ENCODE data around the gene SP140. TPM values are rescaled to one million over a fixed set of nuclear protein-coding genes. Genes with fewer than 3 reads are reported as not detected.
A peak's percentile ranks its signal among the peaks of the same experiment; 100 is the strongest.

Gene SP140
- total RNA-seq, 4 donors from 2014 or later, result 1.3 to 2.4 (median 1.4) TPM; not detected in 1

- WGBS, 2 donors, result 83 to 90% methylated on average over 1 of the region's 1 CpG
- TF ChIP-seq CTCF (IDR thresholded peaks at IDR 0.05) (no peak), POLR2A (IDR thresholded peaks at IDR 0.05) (no peak)
- intact Hi-C loops (cut with DNase I; ENCODE audit: low total_unique reads), result no loop called here
- no peak overlapping the region for H3K4me3 ChIP-seq (ENCODE audit: low read depth, poor library complexity, severe bottlenecking)
- no peak for DNase-seq (ENCODE audit: low spot score in 2 of 2)
Measured at GRCh38 chr2:230209422-230210051, 16.0 kb upstream of the SP140 start.

GRCh38 chr2:230216489-230216888 lies 9.0 kb upstream of the SP140 start:
- WGBS, 2 donors, result 82 to 100% methylated on average over 1 of the region's 1 CpG
- TF ChIP-seq POLR2A (IDR thresholded peaks at IDR 0.05) (no peak), CTCF (IDR thresholded peaks at IDR 0.05) (no peak)
- no peak for DNase-seq (ENCODE audit: low spot score in 2 of 2)
- H3K4me3 ChIP-seq (ENCODE audit: low read depth, poor library complexity, severe bottlenecking), result no peak overlapping the region
- intact Hi-C loops (cut with DNase I; ENCODE audit: low total_unique reads), result no loop called here

GRCh38 chr2:230217424-230217823 lies 8.1 kb upstream of the SP140 start:
- intact Hi-C loops (cut with DNase I; ENCODE audit: low total_unique reads), result no loop called here
- WGBS, 2 donors, result 70 to 77% methylated on average over 3 of the region's 3 CpGs
- no peak for DNase-seq (ENCODE audit: low spot score in 2 of 2)
- H3K4me3 ChIP-seq (ENCODE audit: low read depth, poor library complexity, severe bottlenecking), result no peak overlapping the region
- no peak for TF ChIP-seq POLR2A (IDR thresholded peaks at IDR 0.05)
- TF ChIP-seq CTCF (IDR thresholded peaks at IDR 0.05), result no peak

GRCh38 chr2:230218421-230218820 lies 7.1 kb upstream of the SP140 start:
- TF ChIP-seq CTCF (IDR thresholded peaks at IDR 0.05) (no peak), POLR2A (IDR thresholded peaks at IDR 0.05) (no peak)
- DNase-seq (ENCODE audit: low spot score in 2 of 2), result no peak
- intact Hi-C loops (cut with DNase I; ENCODE audit: low total_unique reads), result no loop called here
- no peak overlapping the region for H3K4me3 ChIP-seq (ENCODE audit: low read depth, poor library complexity, severe bottlenecking)
- WGBS, 2 donors, result 39 to 45% methylated on average over 2 of the region's 2 CpGs

GRCh38 chr2:230219419-230220331 lies 5.9 kb upstream of the SP140 start, which contains the start of gene SP110:
TSS of gene SP110 (minus strand) at chr2:230219984. CDS start at chr2:230216927, 3,057 bp downstream.
- intact Hi-C loops (cut with DNase I; ENCODE audit: low total_unique reads), result no loop called here
- no peak for TF ChIP-seq POLR2A (IDR thresholded peaks at IDR 0.05)
- no peak for TF ChIP-seq CTCF (IDR thresholded peaks at IDR 0.05)
- peak; percentile 89 to 96 for DNase-seq (ENCODE audit: low spot score in 2 of 2)
- WGBS, 2 donors, result 0 to 1% methylated on average over 19 of the region's 19 CpGs
- peak within 1 kb of the TSS; percentile 55 for H3K4me3 ChIP-seq (ENCODE audit: low read depth, poor library complexity, severe bottlenecking)
